Measurements from ENCODE around the gene OSBPL1A.

DNA sequence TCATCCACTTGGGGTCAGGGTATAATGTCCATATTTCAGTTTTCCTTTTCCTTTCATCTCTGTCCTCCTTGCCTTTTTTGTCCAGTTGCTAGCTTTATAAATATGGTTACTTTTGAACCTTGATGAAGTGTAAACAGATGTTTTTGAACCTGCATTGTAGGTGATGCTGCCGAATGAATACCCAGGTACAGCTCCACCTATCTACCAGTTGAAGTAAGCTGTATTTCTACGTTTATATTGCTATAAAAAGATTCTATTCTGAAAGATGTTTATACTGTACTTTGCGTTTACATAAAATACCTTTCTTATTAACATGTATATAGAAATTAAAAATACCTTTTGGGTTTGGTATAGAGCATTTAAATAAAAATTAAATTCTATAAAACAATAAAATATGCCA lies 31.1 kb upstream of the OSBPL1A start:
- TF ChIP-seq, protein P1, sequence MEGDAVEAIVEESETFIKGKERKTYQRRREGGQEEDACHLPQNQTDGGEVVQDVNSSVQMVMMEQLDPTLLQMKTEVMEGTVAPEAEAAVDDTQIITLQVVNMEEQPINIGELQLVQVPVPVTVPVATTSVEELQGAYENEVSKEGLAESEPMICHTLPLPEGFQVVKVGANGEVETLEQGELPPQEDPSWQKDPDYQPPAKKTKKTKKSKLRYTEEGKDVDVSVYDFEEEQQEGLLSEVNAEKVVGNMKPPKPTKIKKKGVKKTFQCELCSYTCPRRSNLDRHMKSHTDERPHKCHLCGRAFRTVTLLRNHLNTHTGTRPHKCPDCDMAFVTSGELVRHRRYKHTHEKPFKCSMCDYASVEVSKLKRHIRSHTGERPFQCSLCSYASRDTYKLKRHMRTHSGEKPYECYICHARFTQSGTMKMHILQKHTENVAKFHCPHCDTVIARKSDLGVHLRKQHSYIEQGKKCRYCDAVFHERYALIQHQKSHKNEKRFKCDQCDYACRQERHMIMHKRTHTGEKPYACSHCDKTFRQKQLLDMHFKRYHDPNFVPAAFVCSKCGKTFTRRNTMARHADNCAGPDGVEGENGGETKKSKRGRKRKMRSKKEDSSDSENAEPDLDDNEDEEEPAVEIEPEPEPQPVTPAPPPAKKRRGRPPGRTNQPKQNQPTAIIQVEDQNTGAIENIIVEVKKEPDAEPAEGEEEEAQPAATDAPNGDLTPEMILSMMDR (IDR thresholded peaks at IDR 0.05) = peak in 1 of 5 experiments; percentile 4
- TF ChIP-seq POLR2A (IDR thresholded peaks at IDR 0.05) = no peak
